Measurements from ENCODE around the gene CADM1. TPM values are rescaled to one million over a fixed set of nuclear protein-coding genes. Genes with fewer than 3 reads are reported as not detected.

Gene CADM1
- total RNA-seq, 1 experiment from 2014 or later, result 0.79 TPM

- ATAC-seq (no peak), DNase-seq (ENCODE audit: low read depth, low spot score) (no peak)
- Histone ChIP-seq H3K9me3 (ENCODE audit: control insufficient read depth in 1 of 2, insufficient read depth in 1 of 2, low read depth in 1 of 2, low read length in 2 of 2) (no peaks in the 10 kb centered on the region), H2AFZ (ENCODE audit: low read depth, low read length, poor library complexity, severe bottlenecking) (no peak overlapping the region), H3K79me2 (ENCODE audit: insufficient read depth, low read length) (no peaks in the 10 kb centered on the region), H3K4me1 (ENCODE audit: control insufficient read depth in 1 of 2, insufficient read depth in 2 of 2, low read length in 2 of 2) (no peaks in the 10 kb centered on the region), H3K9me2 (ENCODE audit: insufficient read depth) (no peaks in the 10 kb centered on the region), H3K9ac (ENCODE audit: low read length) (no peak overlapping the region), H3K4me3 (replicated peaks in 1 of 2; ENCODE audit: low read depth in 1 of 2, low read length in 2 of 2) (no peak overlapping the region), H4K20me1 (ENCODE audit: insufficient read depth) (no peaks in the 10 kb centered on the region), H3K27me3 (ENCODE audit: insufficient read depth, low read length) (no peaks in the 10 kb centered on the region), H3K4me2 (ENCODE audit: low read length) (no peak overlapping the region), H3K36me3 (ENCODE audit: control insufficient read depth in 1 of 2, insufficient read depth in 2 of 2, low read length in 2 of 2) (no peaks in the 10 kb centered on the region), H3K27ac (ENCODE audit: low read depth, low read length) (no peak overlapping the region)
- ChIA-PET CTCF (no interaction called here), RAD21 (ENCODE audit: low non-redundant PET in 1 of 2, low total read pairs in 2 of 2, uncharacterized antibody in 2 of 2, unreplicated experiment in 2 of 2) (interaction anchor here in 1 of 2 experiments (0.7 kb wide), 1 partner anchor 18 kb away, joined by 9 read pairs; no protein-coding TSS in a partner anchor), POLR2A (no interaction called here)
- intact Hi-C loops (cut with micrococcal nuclease), result no loop called here
- TF ChIP-seq TCF7L2 (IDR thresholded peaks at IDR 0.05; ENCODE audit: borderline replicate concordance, extremely low read depth, insufficient read depth, insufficient read length) (no peak), ZBTB33 (IDR thresholded peaks at IDR 0.05; ENCODE audit: extremely low read depth, insufficient replicate concordance, low read length) (no peak), SP1 (IDR thresholded peaks at IDR 0.05; ENCODE audit: low read depth) (no peak), JUND (IDR thresholded peaks at IDR 0.05) (no peak), CBX3 (IDR thresholded peaks at IDR 0.05; ENCODE audit: low read depth) (no peak), ELF1 (IDR thresholded peaks at IDR 0.05; ENCODE audit: borderline replicate concordance, low read depth) (no peak), ZFX (IDR thresholded peaks at IDR 0.05) (no peak), FOSL1 (IDR thresholded peaks at IDR 0.05; ENCODE audit: low read depth) (no peak), POLR2AphosphoS5 (IDR thresholded peaks at IDR 0.05; ENCODE audit: low read depth, low read length) (no peak)
- TF ChIP-seq, protein P1, sequence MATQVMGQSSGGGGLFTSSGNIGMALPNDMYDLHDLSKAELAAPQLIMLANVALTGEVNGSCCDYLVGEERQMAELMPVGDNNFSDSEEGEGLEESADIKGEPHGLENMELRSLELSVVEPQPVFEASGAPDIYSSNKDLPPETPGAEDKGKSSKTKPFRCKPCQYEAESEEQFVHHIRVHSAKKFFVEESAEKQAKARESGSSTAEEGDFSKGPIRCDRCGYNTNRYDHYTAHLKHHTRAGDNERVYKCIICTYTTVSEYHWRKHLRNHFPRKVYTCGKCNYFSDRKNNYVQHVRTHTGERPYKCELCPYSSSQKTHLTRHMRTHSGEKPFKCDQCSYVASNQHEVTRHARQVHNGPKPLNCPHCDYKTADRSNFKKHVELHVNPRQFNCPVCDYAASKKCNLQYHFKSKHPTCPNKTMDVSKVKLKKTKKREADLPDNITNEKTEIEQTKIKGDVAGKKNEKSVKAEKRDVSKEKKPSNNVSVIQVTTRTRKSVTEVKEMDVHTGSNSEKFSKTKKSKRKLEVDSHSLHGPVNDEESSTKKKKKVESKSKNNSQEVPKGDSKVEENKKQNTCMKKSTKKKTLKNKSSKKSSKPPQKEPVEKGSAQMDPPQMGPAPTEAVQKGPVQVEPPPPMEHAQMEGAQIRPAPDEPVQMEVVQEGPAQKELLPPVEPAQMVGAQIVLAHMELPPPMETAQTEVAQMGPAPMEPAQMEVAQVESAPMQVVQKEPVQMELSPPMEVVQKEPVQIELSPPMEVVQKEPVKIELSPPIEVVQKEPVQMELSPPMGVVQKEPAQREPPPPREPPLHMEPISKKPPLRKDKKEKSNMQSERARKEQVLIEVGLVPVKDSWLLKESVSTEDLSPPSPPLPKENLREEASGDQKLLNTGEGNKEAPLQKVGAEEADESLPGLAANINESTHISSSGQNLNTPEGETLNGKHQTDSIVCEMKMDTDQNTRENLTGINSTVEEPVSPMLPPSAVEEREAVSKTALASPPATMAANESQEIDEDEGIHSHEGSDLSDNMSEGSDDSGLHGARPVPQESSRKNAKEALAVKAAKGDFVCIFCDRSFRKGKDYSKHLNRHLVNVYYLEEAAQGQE (IDR thresholded peaks at IDR 0.05; ENCODE audit: low read depth), result no peak
- BruUV-seq (replicated peaks), result no TSS peak
These were observed 335.5 kb downstream of the CADM1 start for GRCh38 chr11:115168686-115169085.

Measured in HCT116 (cell line).